Measurements from ENCODE around the gene CDK5RAP3.
A peak's percentile ranks its signal among the peaks of the same experiment; 100 is the strongest.

The CDK5RAP3 gene

DNA sequence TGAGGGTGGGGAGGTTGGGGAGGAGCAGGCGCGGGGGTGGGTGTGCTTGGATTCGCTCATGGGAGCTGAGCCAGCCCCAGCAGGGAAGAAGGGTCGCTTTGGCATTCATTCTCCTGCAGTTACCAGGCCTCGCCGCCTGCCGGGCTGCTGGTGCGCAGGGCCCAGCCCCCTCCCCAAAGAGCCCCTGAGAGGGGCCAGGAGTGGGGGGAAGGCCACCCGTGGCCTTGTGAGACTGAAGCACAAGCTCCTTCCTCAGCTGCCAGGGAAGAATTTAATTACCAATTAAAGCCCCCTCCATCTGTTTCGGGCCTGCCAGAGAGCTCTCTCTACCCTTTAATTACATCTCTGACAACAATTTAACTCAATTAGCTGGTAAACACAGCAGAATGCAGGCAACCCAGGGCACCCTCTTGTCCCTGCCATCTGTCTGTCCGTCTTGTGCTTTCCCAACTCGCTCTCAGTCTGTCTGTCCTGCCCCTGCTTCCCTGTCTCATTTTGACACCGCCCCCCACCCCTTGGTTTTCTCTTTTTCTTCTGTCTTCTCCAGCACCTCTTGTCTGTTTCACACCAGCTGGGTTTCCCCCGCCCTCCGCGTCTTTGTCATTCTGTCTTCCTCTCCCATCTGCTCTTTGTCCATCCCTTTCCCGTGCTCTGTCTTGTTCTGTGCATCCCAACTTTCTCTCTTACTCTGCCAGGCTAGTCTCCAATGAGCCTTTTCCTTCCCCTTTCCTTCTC is 32.7 kb downstream of the CDK5RAP3 start:
- Histone ChIP-seq H3K36me3 (no peaks in the 10 kb centered on the region), H3K27ac (no peak overlapping the region), H3K4me1 (ENCODE audit: control insufficient read depth in 1 of 2, insufficient read depth in 1 of 2, low read depth in 1 of 2, low read length in 1 of 2) (peaks cover 13 to 16% of the 10 kb centered on the region in 2 experiments), H3K4me3 (ENCODE audit: low read depth in 1 of 2, low read length in 1 of 2) (no peak overlapping the region), H3K27me3 (peaks cover 30% of the 10 kb centered on the region), H3K9me3 (no peaks in the 10 kb centered on the region)
- no peak for TF ChIP-seq CTCF (IDR thresholded peaks at IDR 0.05)

- Histone ChIP-seq H3K9me3 (no peaks in the 10 kb centered on the region), H3K27ac (no peak overlapping the region), H3K4me1 (ENCODE audit: control insufficient read depth in 1 of 2, insufficient read depth in 1 of 2, low read depth in 1 of 2, low read length in 1 of 2) (peaks cover 13 to 16% of the 10 kb centered on the region in 2 experiments), H3K4me3 (ENCODE audit: low read depth in 1 of 2, low read length in 1 of 2) (no peak overlapping the region), H3K27me3 (peaks cover 44% of the 10 kb centered on the region), H3K36me3 (no peaks in the 10 kb centered on the region)
- no peak for TF ChIP-seq CTCF (IDR thresholded peaks at IDR 0.05)
These were observed 34.1 kb downstream of the CDK5RAP3 start for GRCh38 chr17:48004983-48005382.

DNA sequence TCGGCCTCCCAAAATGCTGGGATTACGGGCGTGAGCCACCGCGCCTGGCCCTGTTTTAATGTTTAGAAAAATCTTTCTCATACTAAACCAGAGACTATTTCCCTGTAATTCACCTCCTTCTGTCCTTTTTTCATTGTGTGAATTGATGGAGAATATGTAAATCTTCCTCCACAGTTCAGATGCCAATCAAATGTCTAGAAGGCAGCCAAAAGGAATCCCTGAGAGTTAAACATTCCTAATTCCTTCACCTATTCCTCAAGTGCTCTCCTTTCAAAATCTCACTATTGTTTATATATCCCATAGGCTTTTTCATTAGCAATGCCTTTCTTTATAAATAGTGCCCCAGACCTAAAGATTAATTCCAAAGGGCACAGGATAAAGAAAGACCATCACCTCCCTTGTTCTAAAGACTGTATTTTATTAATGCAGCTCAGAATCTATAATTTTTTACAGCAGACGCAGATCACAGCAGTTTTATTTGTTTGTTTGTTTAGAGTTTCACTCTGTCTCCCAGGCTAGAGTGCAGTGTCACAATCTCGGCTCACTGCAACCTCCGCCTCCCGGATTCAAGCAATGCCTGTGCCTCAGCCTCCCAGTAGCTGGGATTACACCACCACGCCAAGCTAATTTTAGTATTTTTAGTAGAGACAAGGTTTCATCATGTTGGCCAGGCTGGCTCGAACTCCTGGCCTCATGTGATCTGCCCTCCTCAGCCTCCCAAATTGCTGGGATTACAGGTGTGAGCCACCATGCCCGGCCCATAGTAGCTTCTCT is 36.2 kb downstream of the CDK5RAP3 start:
- H3K4me1 ChIP-seq (ENCODE audit: control insufficient read depth in 1 of 2, insufficient read depth in 1 of 2, low read depth in 1 of 2, low read length in 1 of 2) = peaks cover 19 to 20% of the 10 kb centered on the region in 2 experiments

DNA sequence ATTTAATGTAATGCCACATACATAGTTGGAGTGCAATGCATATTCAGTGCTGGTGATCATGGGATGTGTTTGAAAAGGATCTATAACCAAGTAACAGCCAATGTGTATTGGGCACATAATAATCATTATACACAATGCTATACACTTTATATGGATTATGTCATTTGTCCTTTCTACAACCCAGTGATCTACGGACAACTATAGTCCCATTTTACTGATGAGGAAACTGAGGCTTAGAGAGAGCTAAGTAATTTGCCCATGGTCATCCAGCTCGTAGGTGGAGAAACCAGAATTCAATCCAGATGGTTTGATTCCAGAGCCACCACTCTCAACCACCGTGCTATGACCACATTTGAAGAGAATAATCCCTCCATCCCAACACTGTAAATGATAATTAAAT is 39.3 kb downstream of the CDK5RAP3 start:
- no peaks in the 10 kb centered on the region for H3K36me3 ChIP-seq
- no peak for TF ChIP-seq CTCF (IDR thresholded peaks at IDR 0.05)
- no peak overlapping the region for H3K4me3 ChIP-seq (ENCODE audit: low read depth in 1 of 2, low read length in 1 of 2)
- H3K4me1 ChIP-seq (ENCODE audit: control insufficient read depth in 1 of 2, insufficient read depth in 1 of 2, low read depth in 1 of 2, low read length in 1 of 2) = peaks cover 10 to 14% of the 10 kb centered on the region in 2 experiments
- peaks cover 82% of the 10 kb centered on the region for H3K27me3 ChIP-seq
- H3K9me3 ChIP-seq = no peaks in the 10 kb centered on the region
- H3K27ac ChIP-seq = no peak overlapping the region

More for the DNA sequence above, 36.2 kb downstream of the CDK5RAP3 start:
- H3K36me3 ChIP-seq = no peaks in the 10 kb centered on the region
- H3K27me3 ChIP-seq = peaks cover 65% of the 10 kb centered on the region
- no peaks in the 10 kb centered on the region for H3K9me3 ChIP-seq
- H3K27ac ChIP-seq = no peak overlapping the region
- no peak for TF ChIP-seq CTCF (IDR thresholded peaks at IDR 0.05)
- no peak overlapping the region for H3K4me3 ChIP-seq (ENCODE audit: low read depth in 1 of 2, low read length in 1 of 2)

DNA sequence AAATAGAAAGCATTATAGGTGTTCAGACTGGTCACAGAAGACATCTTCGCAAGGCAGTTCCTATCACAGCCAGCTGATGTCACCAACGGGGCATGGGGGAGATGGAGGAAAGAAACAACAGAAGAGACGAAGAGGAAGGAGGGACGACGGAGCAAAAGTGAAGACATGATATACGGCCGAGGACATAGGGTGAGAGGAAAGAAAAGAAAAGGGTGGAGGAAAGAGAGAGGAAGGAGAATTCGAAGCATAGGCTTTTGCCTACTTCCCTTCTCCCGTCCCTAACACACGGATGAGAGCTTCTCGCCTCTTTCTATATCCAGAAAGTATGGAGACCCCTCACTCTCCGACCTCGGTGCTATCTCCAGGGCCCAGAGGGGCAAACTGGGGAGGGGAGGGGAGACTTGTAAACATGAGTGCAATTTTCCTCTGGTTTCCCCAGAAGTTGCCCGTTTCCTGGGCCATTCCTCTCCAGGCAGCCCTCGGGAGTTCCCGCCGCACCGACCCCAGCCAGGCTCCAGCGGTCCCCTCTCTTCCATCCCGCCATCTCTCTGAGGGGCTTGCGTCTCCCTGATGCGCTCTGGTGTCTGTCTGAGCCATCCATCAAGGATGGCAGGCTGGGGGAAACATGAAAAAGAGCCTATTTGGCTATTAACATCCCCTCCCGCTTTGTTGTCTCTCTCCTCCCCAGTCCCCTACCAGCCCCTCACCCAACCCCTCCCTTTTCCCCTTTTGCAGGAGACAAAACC is 40.7 kb downstream of the CDK5RAP3 start:
- Histone ChIP-seq H3K9me3 (no peaks in the 10 kb centered on the region), H3K4me1 (ENCODE audit: control insufficient read depth in 1 of 2, insufficient read depth in 1 of 2, low read depth in 1 of 2, low read length in 1 of 2) (peaks cover 10 to 14% of the 10 kb centered on the region in 2 experiments), H3K36me3 (no peaks in the 10 kb centered on the region), H3K4me3 (ENCODE audit: low read depth in 1 of 2, low read length in 1 of 2) (peak overlapping the region in 1 of 2 experiments; percentile 28), H3K27ac (no peak overlapping the region), H3K27me3 (peaks cover 81% of the 10 kb centered on the region)
- no peak for TF ChIP-seq CTCF (IDR thresholded peaks at IDR 0.05)
